NOMO-1 treated with dmso at 0.1 percent for 144 hours (cell line): Measurements from ENCODE around the gene RPTOR.
"Not testable (repeated sequence)": the region's sequence is repeated elsewhere in the genome, so short reads cannot be mapped to it uniquely, and the experiment has no call there.

Experiments
- DNase-seq: peaks from one replicate; lab custom pipeline; 2025; ENCODE audit not compliant: unreplicated experiment; lab: John Stamatoyannopoulos, UW

The RPTOR gene

DNA sequence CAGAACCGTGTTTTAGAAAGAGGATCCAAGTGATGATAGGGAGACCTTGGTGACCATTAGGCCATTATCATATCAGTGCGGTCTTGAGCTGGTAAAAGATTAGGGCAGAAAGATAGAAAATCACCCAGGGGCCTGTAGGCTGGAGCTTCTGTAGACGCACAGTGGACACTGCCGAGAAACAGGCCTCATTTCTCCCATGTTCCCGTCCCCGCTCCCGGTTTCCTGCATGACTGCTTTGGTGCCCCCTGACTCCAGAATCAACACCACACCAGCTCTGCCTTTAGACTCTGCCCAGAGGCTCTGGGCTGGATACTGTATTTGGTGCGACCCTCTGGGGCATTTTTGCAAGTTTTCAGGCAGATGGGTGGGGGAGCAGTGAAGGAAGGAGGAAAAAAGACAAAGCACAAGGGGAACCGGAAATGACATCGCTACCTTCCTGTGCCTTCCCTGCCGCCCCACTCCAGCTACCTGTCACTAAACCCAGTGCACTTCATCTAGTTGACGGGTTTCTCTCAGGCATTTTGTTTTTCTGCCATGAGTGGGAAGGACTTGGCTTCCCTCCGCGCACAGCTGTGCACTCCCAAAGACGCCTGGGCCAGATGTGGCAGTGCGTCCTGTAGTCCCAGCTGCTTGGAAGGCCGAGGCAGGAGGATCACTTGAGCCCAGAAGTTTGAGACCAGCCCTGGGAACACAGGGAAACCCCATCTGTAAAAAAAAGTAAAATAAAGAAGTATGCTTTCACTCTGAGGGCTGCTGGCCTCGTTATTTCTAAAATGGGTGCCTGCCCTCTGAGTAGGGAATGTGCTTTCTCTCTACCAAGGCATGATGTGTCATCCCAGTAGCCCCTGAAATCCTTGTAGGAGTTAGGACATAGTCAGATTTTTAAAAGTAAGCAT lies 214.1 kb downstream of the RPTOR start:
- no peak for DNase-seq

- DNase-seq: no peak
These were observed 214.7 kb downstream of the RPTOR start for GRCh38 chr17:80759377-80759673.

GRCh38 chr17:80760511-80760911 lies 215.9 kb downstream of the RPTOR start:
- DNase-seq: peak; percentile 13

- DNase-seq: no peak
These were observed 216.7 kb downstream of the RPTOR start for GRCh38 chr17:80761110-80761871.

DNA sequence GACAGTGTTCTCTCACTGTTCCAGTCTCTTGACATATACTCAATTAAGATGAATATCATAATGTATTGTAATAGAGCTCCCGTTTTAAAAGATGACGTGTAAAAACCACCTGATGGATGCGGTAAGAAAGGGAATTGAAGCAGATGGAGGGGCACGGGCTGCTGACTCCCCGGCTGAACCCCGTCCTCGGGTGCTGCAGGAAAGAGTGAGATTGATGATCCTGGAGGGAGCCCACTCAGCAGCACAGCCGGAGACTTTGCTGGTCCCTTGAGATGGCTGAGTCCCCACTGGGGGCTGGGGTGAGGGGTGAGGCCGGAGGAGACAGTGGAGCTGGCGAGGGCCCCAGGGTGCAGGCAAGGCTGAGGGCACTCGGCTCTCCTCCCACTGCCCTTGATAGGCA lies 217.4 kb downstream of the RPTOR start:
- no peak for DNase-seq

GRCh38 chr17:80763293-80763867 lies 218.7 kb downstream of the RPTOR start:
- DNase-seq: no peak

DNA sequence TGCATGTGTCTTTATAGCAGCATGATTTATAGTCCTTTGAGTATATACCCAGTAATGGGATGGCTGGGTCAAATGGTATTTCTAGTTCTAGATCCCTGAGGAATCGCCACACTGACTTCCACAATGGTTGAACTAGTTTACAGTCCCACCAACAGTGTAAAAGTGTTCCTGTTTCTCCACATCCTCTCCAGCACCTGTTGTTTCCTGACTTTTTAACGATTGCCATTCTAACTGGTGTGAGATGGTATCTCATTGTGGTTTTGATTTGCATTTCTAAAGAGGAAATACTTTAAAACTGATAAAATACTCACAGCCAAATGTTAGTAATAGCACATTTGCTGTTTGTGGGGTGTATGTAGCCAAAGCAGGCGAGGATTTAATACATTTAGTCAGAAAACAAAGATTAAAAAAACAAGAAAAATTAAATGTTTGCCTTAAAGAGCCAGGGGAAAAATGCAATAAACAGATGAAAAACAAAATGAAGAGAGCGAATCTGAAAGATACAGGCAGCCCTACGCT lies 220.0 kb downstream of the RPTOR start:
- not testable (repeated sequence) for DNase-seq

DNA sequence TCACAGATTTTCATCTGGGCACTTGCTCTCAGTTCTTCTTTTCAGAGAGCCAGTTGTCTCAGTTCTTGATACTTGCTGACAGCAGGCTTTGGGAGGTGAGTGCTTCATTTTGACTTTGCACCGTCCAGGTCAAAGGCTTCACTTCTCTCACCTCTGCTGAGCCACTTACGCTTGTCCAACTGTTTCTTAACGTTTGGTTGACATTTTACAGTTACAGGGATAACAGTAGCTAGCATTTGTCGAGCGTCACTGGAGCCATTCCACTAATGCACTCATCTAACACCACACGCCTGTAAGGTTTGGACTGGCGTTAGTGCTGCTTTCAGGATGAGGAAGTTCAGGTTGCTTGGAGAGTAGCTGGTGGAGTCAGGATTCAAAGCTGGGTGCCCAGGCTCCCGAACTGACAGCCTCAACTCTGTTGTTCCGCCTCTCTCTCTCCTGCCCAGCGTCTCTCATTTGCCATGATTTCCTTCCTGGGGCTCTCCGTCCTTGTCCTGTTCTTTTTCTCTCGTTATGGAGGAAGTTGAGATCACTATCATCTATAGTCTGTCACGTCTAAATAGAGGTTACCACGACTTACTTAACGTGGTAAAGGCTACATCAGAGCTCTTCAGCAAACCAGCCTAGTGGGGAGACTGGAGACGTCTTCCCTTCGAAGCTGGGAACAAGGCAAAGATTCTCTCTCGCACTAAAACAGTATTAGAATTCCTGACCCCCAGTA lies 220.8 kb downstream of the RPTOR start:
- no peak for DNase-seq

DNA sequence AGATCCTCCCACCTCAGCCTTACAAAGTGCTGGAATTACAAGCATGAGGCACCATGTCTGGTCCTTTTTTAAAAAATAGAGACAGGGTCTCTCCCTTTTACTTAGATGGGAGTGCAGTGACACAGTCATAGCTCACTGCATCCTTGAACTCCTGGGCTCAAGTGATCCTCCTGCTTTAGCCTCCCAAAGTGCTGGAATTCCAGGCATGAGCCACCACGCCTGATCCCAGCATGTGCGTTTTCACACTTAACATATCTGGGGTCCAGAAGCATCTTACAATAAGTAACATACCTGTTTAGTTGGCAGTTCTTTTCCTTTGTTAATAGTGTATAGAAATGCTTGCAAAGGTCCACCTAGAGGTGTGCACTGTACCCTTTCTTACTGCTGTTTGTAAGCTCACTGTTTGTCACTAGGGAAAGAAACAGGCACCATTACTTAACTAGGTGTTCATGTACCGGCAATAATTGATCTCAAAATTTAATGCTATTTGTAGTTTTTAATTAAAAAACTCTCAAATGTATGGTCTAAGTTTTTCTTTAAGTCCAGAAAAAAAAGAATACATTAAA lies 221.7 kb downstream of the RPTOR start:
- no peak for DNase-seq

DNA sequence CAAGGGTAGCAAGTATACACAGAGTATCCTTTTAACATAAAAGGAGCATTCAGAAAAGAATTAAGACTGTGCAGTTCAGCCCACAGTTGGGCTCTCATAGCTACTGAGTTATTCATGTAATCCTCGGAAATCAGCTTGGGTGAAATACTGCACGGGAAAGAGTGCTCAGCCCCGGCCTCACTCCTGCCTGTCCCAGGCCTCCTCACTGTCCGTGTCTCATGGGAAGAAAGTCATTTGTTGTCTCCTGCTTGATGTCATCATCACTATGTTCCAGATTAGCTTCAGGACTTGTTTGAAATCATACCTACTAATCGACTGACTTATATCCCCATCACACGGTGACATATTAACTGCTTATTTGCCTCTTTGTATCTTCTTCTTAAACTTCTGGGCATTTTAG lies 223.8 kb downstream of the RPTOR start:
- DNase-seq: no peak

DNA sequence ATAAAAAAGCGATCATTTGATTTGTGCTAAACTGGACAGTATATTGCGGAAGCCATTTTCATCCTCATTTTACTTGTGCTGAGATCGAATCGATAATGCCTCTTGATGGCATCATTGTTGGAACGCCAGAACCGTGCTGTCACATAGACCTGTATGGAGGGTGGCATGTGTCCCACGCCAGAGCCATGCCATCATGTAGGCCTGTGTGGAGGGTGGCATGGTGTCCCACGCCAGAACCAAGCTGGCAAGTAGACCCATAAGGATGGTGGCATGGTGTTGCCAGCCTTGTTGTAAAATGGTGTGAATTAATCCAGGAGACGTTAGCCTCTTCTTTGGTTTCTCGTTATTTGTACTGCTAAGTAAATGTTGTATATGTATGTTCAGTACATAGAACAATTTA lies 224.3 kb downstream of the RPTOR start:
- no peak for DNase-seq

DNA sequence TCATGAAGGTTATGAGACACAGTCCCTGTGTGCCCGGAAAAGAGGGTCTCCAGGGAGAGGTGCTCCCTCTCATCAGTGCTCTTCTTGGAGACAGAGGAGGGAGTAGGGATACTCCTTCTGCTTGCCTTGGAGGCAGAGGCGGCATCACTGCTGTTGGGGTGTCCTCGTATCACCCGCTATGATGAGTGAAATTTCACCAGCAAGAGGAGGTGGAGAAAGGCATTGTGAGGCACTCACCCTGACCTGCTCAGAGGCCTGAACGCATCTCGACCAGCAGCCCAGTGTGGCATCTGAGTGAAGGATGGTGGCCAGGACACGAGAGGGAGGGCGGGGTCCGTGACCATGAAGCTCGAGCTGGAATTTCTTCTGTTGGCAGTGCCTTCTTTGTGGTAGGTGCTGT lies 224.9 kb downstream of the RPTOR start:
- no peak for DNase-seq

DNA sequence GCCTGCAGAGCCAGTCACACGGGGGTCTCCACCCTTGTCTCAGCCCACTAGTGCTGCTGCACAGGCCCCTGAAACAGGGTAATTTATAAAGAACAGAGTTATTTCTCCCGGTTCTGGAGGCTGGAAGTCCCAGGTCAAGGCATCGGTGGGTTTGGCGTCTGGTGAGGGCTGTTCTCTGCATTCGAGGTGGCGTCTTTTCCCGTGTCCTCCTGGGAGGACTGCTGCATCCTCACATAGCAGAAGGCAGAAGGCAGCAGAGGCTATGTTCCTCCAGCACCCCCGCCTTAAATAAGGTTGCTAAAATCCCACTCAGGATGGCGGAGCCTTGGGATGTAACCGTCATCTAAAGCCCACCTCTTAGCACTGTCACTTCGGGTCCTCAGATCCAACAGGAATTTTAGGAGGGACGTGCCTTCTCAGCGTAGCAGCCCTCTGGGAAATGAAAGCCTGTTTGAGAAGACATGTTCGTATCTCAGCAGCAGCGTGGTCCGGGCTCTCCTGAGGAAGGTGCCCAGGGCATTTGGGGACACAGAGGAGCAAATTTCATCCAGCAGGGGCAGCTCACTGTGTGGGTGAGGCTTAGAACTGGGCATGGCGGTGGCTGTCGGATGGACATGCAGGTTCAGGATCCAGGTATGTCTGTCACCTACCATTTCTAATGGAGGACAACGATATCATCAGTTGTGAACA lies 225.4 kb downstream of the RPTOR start:
- no peak for DNase-seq

GRCh38 chr17:80770881-80771611 lies 226.4 kb downstream of the RPTOR start:
- no peak for DNase-seq

DNA sequence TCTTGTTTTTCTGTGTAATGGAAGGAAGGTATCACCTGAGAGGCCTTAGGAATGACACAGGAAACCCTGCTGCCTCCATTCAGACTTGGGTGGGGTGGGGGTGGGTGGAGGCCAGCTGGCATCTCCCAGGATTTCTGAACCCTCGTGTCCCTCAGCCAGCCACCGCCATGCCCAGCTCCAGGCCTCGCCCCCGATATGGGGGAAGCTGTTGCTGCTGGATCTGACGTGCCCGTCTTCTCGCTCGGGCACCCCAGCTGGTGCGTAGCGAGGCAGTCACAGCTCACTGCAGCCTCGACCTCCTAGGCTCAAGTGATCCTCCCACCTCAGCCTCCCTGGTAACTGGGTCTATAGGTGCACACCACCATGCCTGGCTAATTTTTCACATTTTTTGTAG lies 227.0 kb downstream of the RPTOR start:
- no peak for DNase-seq

DNA sequence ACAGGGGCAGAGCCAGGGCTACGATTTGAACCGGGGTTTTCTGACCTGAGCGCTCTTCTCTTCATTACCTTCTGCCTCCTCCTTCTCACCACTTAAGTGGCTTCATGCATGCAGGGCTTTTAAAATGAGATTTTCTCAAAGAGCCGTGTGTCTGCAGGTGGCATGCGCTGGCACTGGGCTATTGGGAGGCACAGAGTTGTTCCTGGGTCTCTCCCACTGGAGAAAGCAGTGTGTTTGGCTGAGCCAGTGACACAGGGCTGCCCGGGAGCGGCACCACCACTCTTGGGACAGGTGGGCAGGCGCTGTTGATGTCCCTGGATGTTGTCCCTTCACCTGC lies 228.2 kb downstream of the RPTOR start:
- DNase-seq: no peak

- DNase-seq: no peak
These were observed 228.8 kb downstream of the RPTOR start for GRCh38 chr17:80773243-80773991.

DNA sequence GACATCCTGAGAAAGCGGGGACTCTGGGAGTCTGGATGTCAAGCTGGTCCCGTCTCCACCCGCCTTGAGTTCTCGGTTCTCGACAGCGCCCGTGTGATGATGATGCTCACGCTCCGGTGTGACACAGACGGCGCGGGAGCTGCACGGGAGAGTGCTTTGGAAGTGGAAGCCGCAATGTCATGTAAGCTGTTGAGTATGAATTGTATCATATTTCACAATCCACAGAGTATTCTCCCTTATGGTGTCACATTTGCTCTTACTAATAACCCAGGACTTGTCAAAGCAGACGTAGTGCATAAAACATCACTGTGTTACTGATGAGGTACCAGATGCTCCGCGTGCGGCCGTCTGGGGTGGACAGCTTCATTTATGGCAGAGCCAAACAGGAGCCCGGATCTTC lies 229.5 kb downstream of the RPTOR start:
- no peak for DNase-seq

GRCh38 chr17:80774643-80775281 lies 230.1 kb downstream of the RPTOR start:
- DNase-seq: no peak
